GM21381 (cell line): ENCODE data around the gene TIMP2.
"Not testable (repeated sequence)": the region's sequence is repeated elsewhere in the genome, so short reads cannot be mapped to it uniquely, and the experiment has no call there.

Source experiments
- ATAC-seq: cut with Tn5 transposase; IDR thresholded peaks from one replicate; pipeline ENCODE4 v1.9.1; 2021; ENCODE audit warnings: mild to moderate bottlenecking, moderate library complexity; ENCODE audit not compliant: unreplicated experiment

The TIMP2 gene

DNA sequence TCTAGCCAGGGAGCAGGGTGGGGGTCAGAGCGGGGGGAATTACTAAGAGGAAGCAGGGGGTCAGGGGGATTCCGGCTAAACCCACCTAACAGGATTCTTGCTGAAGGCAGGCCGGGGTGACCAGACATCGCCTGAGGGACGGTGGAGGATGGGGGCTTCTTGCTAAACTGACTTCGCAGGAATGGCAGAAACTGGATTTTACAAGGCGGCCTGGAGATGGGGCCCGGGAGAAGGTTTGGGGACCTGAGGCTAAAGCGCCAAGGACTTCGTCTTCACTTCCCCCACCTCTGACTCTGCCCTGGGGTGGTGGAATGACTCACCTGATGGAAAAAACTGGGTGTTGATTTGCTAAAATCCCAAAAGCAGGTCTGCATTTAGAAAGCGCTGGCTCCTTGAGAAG lies 31.1 kb upstream of the TIMP2 start:
- ATAC-seq: no peak

DNA sequence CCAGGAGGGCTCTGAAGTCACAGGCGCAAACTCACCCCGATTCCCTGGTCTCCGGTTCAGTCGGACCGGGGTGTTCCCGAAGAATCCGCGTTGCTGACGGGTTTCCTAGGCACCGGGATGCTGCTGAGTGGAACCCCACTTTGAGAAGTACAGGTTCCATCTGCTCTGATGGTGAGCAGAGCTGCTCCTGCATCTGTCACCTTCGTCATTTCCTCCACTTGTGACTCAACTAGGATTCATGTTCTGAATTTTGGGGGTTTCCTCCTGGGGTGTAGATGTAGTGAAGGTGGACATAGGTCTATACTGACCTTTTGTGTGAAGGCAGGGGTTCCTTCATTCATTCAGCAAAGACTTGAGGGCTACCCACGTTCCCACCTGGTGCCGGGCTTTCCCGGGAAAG lies 29.5 kb upstream of the TIMP2 start:
- ATAC-seq: no peak

DNA sequence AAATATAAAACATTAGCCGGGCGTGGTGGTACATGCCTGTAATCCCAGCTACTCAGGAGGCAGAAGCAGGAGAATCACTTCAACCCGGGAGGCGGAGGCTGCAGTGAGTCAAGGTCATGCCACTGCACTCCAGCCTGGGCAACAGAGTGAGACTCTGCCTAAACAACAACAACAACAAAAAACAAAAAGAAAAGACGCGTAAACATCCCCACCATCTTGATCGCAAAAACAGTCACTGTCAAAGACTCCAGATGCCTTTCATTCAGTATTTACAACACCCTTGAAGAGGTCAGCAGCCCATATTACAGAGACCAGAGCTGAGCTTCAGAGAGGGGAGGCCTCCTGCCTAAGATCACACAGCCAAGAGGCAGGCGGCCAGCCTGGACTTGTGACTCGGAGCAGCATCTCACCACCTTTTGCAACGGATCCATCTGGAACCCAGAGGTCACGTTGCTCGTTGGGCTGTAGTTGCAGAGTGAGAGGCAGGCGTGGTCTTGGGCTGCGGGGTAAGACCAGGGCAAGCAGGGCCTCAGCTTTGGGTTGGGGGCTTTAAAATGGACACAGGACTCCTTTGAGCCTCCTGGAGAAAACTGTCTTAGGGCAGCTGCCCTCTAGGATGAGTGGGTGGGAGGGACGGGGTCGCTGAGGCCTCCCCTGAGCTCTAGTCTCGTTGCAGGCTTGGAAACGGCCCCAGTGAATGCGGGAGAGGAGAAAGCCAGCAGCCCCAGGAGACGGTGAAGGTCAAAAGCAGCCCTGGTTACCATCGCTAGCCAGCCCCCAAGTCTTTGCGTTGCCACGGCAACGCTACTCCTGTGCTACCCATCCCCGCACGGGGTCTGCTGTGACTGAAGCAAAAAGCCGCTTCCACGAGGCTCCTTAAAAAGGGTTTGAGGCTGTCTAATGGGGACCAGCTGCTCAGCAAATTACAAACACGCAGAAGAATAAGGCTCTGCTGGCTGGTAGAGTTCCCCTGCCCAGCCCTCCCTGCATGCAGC lies 28.5 kb upstream of the TIMP2 start:
- ATAC-seq: no peak

DNA sequence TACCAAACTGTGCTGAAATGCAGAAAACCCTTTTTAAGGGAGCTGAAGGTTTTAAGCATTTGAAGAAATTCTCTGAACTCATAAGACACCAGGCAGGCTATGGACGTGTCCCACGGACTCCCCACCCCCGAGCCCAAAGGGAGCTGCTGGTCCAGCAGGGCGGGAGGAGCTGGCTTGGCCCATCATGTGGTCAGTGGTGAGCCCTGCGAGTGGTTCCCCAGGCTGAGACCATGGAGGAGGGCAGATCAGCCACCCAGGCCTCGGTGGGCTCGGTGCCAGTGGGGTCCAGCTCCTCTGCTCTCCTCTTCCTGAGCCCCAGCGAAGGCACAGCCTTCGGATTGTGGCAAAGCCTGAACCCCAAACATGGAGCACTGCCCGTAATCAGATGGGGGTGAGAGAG lies 27.5 kb upstream of the TIMP2 start:
- no peak for ATAC-seq

DNA sequence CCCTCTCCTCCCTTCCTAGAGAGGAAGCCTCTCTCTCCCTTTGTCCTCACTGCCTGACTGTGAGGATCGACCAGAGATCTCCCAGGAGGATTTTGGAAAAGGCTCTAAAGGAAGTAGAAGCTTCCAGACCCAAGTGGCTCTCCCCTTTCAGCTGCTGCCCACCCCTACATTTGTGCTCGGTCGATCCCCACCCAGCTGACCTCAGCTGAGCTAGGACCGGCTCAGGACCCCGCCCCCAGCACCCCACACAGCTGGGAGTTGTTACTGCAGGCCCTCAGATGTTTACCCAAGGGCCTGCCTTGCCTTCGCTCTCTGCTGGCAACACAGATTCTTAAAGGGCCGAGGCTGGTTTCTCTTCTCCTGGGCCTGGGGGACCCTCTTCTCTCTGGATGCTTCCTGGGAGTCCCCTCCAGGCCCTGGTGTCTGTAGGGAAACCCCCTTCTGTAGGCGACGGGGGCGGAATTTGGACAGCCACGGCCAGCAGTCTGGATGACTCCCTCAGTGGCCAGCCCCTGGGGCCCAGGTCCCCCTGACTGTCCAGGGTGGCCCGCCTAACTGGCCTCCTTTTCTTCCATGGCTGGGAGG lies 26.9 kb upstream of the TIMP2 start:
- ATAC-seq: no peak

DNA sequence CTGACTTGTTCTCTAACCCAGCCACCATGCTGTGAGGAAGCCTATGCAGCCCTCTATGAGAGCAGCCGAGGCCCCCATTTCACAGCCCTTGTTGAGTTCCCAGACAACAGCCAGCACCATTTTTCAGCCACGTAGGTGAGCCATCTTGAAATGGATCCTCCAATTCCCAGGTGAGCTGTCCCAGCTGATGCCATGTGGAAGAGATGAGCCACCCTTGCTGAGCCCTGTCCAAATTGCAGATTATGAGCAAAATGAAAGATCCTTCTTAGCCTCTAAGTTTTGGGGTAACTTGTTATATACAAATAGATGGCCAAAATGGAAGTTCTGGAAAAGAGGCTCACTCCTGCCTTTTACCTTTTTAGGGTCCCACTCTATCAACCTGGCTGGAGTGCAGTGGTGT lies 25.7 kb upstream of the TIMP2 start:
- no peak for ATAC-seq

DNA sequence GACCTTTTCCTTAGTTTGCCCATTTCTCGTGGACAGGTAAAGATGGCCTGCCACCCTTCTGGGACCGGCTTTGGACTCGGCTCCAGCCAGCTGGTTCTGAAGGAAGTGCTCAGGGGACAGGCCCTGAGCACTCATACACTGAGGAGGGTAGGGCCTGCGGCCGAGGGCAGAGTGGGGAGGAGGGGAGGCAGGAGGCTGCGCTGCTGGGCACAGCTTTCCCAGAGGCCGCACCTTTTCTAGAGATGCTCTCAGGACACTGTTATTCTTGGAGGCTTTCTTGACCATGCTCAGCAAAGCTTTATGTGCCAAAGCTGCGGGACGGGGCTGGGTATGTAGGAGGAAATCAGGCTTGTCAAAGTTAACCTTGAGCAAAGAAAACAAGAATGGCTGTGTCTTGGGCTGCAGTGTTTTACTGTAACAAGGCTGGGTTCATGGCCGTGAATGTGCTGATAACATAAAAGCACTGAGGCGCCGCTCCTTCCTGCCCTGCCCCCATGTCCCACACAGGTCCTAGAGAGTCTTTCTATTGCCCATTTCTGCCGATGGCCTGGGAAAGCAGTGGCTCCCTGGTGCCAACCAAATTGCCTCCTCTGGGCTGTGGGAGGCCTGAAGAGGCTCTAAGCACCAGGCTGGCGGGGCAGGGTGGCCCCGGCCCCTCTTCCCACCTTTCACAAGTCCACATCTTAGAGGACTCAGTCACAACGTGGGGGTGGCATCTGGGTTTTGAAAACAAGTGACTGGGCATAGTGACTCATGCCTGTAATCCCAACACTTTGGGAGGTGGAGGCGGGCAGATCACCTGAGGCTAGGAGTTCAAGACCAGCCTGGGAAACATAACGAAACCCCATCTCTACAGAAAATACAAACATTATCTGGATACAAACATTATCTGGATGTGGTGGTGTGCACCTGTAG lies 22.3 kb upstream of the TIMP2 start:
- ATAC-seq: no peak

DNA sequence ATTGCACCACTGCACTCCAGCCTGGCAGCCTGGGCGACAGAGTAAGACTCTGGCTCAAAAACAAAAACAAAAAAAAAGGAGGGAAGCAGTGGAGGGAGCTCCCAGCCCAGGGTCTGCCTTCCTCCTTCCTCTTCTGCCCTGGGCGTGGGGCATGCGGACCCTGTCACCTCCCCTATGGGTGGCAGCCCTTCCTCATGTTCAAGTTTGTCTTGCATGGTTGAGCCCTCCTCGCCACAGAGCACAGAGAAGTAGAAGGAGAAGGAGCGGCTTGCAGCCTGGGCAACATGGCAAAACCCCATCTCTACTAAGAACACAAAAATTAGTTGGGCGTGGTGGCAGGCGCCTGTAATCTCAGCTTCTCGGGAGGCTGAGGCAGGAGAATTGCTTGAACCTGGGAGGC lies 21.4 kb upstream of the TIMP2 start:
- no peak for ATAC-seq

DNA sequence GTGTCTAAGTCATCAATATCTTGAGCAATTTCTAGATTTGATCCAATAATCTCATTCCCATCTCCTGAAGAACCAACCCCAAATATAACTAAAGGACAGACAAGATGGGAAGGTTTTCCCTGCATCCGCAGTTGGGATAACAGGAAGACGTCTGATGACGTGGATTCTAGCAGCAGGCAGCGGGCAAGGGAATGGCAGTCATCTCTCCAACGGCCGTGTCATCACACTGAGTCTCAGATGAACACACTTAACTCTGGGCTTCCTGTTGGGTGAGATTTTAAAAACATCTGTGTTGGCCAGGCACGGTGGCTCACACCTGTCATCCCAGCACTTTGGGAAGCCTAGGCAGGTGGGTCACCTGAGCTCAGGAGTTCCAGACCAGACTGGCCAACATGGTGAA lies 20.9 kb upstream of the TIMP2 start:
- ATAC-seq: no peak

DNA sequence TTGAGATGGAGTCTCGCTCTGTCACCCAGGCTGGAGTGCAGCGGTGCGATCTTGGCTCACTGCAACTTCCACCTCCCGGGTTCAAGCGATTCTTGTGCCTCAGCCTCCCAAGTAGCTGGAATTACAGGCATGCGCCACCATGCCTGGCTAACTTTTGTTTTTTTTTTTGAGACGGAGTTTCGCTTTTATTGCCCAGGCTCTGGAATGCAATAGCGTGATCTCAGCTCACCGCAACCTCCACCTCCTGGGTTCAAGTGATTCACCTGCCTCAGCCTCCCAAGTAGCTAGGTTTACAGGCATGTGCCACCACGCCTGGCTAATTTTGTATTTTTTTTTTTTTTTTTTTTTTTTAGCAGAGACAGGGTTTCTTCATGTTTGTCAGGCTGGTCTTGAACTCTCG lies 20.3 kb upstream of the TIMP2 start:
- not testable (repeated sequence) for ATAC-seq

DNA sequence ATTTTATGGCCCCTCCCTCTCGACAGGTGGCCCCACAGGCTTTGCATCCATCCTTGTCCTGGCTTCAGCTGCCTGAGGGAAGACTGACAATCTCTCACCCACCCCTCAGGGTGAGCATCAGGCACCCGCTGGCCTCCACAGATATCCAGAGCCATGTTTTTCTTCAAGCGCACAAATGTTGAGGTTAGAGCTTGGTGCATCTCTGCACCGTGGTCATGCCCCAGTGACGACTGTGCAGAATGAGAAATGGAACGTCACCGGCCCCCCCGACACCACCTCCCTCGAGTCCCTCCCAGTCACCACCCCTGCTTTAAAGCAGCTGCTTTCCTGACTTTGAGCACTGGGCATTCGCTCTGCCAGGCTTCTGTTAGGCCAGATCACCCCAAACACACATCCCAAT lies 19.8 kb upstream of the TIMP2 start:
- no peak for ATAC-seq

DNA sequence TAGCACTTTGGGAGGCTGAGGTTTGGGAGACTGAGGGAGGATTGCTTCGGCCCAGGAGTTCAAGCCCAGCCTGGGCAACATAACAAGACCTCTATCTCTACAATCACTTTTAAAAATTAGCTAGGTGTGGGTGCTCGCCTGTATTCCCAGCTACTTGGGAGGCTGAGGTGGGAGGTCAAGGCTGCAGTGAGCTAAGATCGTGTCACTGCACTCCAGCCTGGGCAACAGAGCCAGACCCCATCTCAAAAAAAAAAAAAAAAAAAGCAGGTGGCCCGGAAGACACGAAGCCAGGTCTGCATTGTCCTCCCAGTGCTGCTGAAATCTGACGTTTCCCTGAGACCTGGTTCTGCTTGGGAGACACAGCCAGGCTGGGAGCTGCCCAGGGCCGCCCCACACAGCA lies 18.8 kb upstream of the TIMP2 start:
- ATAC-seq: no peak

DNA sequence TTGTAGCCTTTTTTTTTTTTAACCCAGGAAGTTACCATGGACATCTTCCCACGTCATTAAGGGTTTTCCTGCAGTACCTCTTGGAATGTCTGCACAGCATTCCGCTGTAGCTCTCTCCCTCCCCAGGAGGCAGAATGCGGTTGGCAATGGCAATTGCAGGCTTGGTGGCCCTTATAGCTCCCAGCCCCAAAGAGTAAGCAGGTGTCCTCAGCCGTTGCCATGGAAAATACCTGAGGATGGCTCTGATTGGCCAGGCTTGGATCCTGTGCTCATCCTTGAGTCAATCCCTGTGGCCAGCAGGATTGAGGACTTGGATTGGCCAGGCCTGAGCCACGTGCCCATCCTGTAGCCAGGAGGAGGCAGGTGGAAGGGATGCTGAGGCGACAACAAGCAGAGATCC lies 15.5 kb upstream of the TIMP2 start:
- ATAC-seq: no peak

DNA sequence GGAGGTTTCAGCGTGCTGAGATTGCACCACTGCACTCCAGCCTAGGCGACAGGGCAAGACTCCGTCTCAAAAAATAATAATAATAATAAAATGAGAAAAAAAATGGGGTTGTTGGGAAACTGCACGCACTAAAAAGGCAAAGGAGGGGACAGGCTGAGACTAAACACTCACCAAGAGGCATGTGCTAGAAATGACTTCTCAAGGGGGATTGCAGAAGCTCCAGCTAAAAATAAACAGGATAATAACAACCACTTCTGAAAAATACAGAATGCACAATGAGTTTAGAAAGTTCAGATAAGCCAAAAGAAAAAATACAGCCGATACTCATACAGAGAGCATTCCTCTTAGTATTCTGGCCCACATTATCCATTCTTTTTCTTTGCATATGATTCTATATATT lies 15.1 kb upstream of the TIMP2 start:
- ATAC-seq: no peak

DNA sequence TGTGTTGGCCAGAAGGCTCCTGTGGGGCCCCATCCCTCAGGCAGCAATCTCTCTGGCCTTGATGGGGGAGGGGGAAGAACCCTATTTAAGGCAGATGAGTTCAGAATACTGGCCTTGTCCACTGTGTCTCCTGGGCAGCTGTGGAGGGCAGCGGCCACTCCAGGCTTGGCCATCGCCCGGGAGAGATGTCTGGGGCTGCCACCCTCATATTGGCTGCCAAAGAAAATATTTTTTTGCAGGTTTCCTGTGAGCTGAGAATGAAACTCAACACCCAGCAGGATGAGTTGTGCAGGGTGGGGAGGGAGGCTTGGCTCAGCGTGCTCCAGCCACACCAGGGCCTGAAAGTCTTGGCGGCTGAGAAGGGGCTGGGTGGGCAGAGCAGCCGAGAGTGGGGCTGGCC lies 14.4 kb upstream of the TIMP2 start:
- ATAC-seq: no peak

DNA sequence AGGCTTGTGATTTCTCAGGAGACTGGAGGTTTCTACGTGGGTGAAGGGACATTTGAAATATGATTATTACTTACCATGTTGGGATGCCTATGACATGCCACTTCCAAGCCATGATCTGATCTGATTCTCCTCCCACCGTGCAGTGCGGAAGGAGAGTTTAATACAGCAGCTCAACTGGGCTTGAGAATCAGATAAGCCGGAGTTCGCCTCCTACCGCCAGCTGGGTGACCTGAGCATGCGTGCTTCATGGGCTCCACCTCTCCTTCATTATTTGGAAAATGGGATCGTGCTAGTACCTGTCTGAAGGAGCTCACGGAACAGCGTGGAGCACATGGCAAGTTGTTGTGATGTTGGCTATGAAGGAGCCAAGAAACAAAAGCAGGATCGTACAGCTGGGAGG lies 12.4 kb upstream of the TIMP2 start:
- ATAC-seq: no peak

DNA sequence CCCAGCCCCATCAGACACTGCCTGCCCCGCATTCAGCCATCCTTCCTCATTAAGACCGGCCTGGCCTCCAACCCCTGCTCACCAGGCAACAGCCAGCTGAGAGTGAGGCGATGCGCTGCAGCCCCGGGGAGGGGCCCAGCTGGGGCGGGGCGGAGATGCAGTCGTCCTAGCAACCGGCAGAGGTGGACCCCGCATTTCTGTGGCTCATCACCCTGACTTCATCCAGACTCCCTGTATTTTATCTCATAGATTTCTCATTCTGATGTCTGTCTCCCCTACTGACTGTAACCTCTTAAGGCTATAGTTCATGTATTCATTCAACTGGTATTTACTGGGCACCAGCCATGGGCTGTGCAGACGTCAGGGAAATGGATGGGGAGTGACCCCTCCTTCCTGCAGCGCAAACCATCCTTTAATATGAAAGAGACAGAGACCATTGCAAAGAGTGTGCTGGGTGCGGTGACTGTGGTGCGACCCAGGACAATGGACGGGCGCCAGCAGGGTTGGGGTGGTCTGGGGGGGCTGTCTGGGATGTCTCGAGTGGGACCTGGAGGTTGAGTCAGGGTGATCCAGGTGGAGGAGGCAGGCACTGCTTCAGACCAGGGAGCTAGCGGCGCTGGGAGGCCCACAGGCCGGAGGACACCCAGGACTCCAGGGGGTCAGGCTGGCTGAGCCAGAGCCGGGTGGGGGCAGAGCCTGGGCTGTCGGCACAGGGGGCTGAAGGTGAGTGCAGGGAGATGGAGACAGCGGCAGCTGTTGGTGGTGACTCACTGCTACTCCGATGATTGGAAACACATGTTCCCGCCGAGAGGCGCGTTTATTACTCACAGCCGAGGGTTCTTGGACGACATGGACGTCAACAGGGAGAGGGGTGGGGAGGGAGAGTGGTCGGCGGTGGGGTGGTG lies 10.5 kb upstream of the TIMP2 start:
- no peak for ATAC-seq

DNA sequence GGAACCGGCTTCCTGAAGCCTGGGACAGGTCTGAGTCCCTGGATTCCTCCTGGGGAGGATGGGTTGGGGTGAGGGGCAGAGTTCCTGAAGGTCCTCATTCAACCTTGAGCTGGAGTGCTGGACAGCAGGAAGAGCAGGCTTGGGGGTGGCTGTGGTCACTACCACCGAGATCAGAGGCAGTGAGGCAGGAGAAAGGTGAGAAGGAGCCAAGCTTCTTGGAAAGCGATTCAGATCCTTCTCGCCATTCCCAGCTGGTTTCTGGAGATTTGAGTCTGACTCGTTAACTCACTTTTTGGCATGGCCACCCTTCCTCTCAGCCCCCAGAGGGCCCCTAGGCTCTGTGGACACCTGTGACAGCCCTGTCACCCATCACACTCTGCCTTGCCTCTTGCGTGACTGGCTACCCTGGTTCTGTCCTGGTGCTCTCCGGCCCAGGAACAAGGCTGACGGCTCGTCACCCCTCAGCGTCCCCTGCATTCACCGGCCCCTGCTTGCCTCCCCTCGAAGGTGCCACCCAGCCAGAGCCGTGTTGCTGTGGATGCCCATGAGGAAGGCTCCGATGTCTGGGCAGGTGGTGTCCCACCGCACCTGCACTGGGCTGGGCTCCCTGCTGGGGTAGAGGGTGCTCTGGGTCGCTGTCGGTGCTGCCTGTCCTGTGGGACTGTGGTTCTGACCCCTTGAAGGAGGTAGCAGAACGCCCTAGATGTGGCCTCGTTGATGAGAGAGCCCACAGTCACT lies 9.7 kb upstream of the TIMP2 start:
- no peak for ATAC-seq

DNA sequence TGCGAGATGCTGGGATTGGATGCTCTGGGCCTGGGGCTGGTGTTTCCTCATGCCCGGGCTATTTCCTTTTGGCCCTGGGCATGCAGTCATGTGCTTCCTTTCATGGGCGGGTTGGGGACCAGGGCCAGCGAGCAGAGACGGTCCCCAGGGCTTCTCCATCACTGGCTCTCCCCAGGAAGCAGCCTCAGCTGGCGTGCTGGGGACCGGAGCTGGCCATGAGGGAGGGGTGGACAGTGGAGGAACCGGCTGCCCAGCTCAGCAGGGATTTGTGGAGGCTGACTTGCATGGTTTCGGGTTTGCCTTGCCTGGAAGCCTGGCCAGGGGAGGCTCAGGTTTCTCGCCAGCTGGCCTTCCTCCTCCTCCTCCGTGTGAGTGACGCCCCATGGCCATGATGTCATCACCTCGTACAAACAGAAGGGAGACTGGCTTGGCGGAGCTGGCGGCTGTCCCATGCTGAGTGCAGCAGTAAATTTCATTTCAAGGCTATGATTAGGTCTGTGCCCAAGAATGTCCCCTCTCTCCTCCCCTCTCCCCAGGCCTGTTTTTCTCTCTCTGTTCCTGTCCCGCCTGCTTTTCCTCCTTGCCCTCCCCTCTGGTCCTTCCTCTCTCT lies 8.9 kb upstream of the TIMP2 start:
- ATAC-seq: no peak
